K562 (cell line): ENCODE data around the gene CD19. TPM values are rescaled to one million over a fixed set of nuclear protein-coding genes. Genes with fewer than 3 reads are reported as not detected.

Experiments used
- ATAC-seq: fragments of 200-7000 bp; cut with Tn5 transposase; 3 replicates; pipeline ENCODE4 v1.9.1; 2020; ENCODE audit warnings: moderate library complexity
- BruUV-seq: library from RNA; stranded (reverse); fragments of 400-500 nt; replicated peaks from 2 replicates; lab custom pipeline; 2021; lab: Mats Ljungman, UMichigan
- CTCF ChIA-PET: fragments of 300-600 bp; formaldehyde crosslinking; extraction: SDS; loops from one replicate; lab custom pipeline; 2021; ENCODE audit warnings: low intra/inter-chr PET ratio; lab: Yijun Ruan, JAX
- POLR2A ChIA-PET: fragments of 300-600, 350-650 bp; sonication (Branson Sonifier 250); formaldehyde crosslinking; extraction: SDS; loops from one replicate; lab custom pipeline; 2021; ENCODE audit warnings: antibody characterized with exemption, inconsistent platforms; lab: Yijun Ruan, JAX
- DNase-seq, 4 experiments: peaks; one replicate each; pipeline versions ENCODE4 v3.0.0 to v3.0.0-alpha.2; 2011 to 2018; ENCODE audit warnings: low spot score in 3 of 4, mixed read lengths in 3 of 4; ENCODE audit errors: extremely low read depth in 1 of 4
- FAIRE-seq: peaks from 2 replicates; lab custom pipeline; 2011; peaks lifted over from hg19 to GRCh38; lab: Jason Lieb, UNC
- H2AFZ ChIP-seq: 2 replicates; pipeline ENCODE4 v1.6.0; 2011; ENCODE audit warnings: low read depth, low read length, control low read depth, inconsistent platforms
- H3K27ac ChIP-seq: fragments of 200-600 bp; 3 replicates; pipeline ENCODE4 v1.8.0; 2011; ENCODE audit warnings: low read depth, mild to moderate bottlenecking, control low read depth, inconsistent platforms, low read length, moderate library complexity, mixed read lengths; ENCODE audit errors: extremely low read depth
- H3K27me3 ChIP-seq, 2 experiments: fragments of 300-600 bp in 1 of 2; 2 replicates in 1 of 2; 3 replicates in 1 of 2; pipeline versions ENCODE4 v1.6.0 to v1.8.0; 2011; ENCODE audit warnings: inconsistent platforms in 2 of 2, low read length in 2 of 2, mild to moderate bottlenecking in 1 of 2, mixed read lengths in 1 of 2, moderate library complexity in 1 of 2; ENCODE audit not compliant: control insufficient read depth in 2 of 2, insufficient read depth in 2 of 2
- H3K36me3 ChIP-seq: fragments of 300-600 bp; 3 replicates; pipeline ENCODE4 v1.8.0; 2011; ENCODE audit warnings: mild to moderate bottlenecking, low read length, inconsistent platforms; ENCODE audit not compliant: control insufficient read depth, insufficient read depth
- H3K4me1 ChIP-seq, 2 experiments: fragments of 200-600 bp in 1 of 2; replicated peaks in 1 of 2; 2 replicates in 1 of 2; 3 replicates in 1 of 2; pipeline versions ENCODE4 v1.5.1 to v1.8.0; 2011; ENCODE audit warnings: inconsistent platforms in 2 of 2, low read length in 2 of 2, mild to moderate bottlenecking in 1 of 2, mixed read lengths in 1 of 2, moderate library complexity in 1 of 2; ENCODE audit not compliant: control insufficient read depth in 2 of 2, insufficient read depth in 2 of 2
- H3K4me2 ChIP-seq: 2 replicates; pipeline ENCODE4 v1.6.1; 2011; ENCODE audit warnings: low read length, control low read depth, inconsistent platforms, mixed read lengths; ENCODE audit not compliant: insufficient read depth
- H3K4me3 ChIP-seq: fragments of 200-600 bp; sonication (generic), shearing (Covaris generic); 2 replicates; pipeline ENCODE4 v1.5.1; 2016; ENCODE audit warnings: control low read depth, inconsistent platforms
- H3K79me2 ChIP-seq: fragments of 200-600 bp; 3 replicates; pipeline ENCODE4 v1.8.0; 2011; ENCODE audit warnings: low read length, inconsistent platforms; ENCODE audit not compliant: control insufficient read depth, insufficient read depth
- H3K9ac ChIP-seq, 2 experiments: 2 replicates each; pipeline versions ENCODE4 v1.6.0 to v1.6.1; 2011; ENCODE audit warnings: low read depth in 2 of 2, low read length in 2 of 2, control low read depth in 1 of 2, inconsistent platforms in 1 of 2, mild to moderate bottlenecking in 1 of 2, mixed read lengths in 1 of 2; ENCODE audit not compliant: insufficient read depth in 1 of 2
- H3K9me1 ChIP-seq: one replicate; pipeline ENCODE4 v1.6.0; 2011; ENCODE audit warnings: inconsistent platforms, mild to moderate bottlenecking, low read length, moderate library complexity; ENCODE audit not compliant: control insufficient read depth, insufficient read depth
- H3K9me3 ChIP-seq: replicated peaks from 2 replicates; pipeline ENCODE4 v1.5.1; 2011; ENCODE audit warnings: low read depth, low read length, inconsistent platforms; ENCODE audit not compliant: control insufficient read depth, insufficient read depth
- H4K20me1 ChIP-seq: replicated peaks from 2 replicates; pipeline ENCODE4 v1.6.1; 2011; ENCODE audit warnings: low read length, inconsistent platforms, mixed read lengths; ENCODE audit not compliant: control insufficient read depth, insufficient read depth
- ARHGAP35 ChIP-seq: fragments of 450-650 bp; IDR thresholded peaks from 2 replicates; pipeline ENCODE4 v1.6.1; 2018; ENCODE audit not compliant: partially characterized antibody
- BRD4 ChIP-seq: fragments of 200-600 bp; sonication (generic); IDR thresholded peaks from 2 replicates; pipeline ENCODE4 v1.6.1; 2017; ENCODE audit warnings: inconsistent platforms
- ETS2 ChIP-seq: IDR thresholded peaks from 2 replicates; pipeline ENCODE4 v1.6.1; 2016; ENCODE audit warnings: borderline replicate concordance, missing genetic modification characterization, mild to moderate bottlenecking, moderate library complexity, missing compliant biosample characterization; ENCODE audit not compliant: poor library complexity, severe bottlenecking
- MTF1 ChIP-seq: fragments of 250-450 bp; sonication (Bioruptor Pico); IDR thresholded peaks from 2 replicates; pipeline ENCODE4 v1.9.0; 2021; ENCODE audit warnings: moderate library complexity, mild to moderate bottlenecking, inconsistent platforms, borderline replicate concordance
- POLR2G ChIP-seq: fragments of 200-400 bp; formaldehyde crosslinking; IDR thresholded peaks from 2 replicates; pipeline ENCODE4 v1.6.1; 2017; ENCODE audit warnings: low read depth, mild to moderate bottlenecking, antibody characterized with exemption, low read length, moderate library complexity
- RBM22 ChIP-seq: fragments of 200-400 bp; formaldehyde crosslinking; IDR thresholded peaks from 2 replicates; pipeline ENCODE4 v1.6.1; 2018; ENCODE audit warnings: low read length, low read depth; ENCODE audit not compliant: poor library complexity, severe bottlenecking
- RFX5 ChIP-seq: IDR thresholded peaks from 2 replicates; pipeline ENCODE4 v1.6.1; 2011; ENCODE audit warnings: low read depth, mild to moderate bottlenecking, improper control_type of control experiment, low read length
- SMARCA4 ChIP-seq: fragments of 450-650 bp; IDR thresholded peaks from 2 replicates; pipeline ENCODE4 v1.6.1; 2016
- TAF1 ChIP-seq: IDR thresholded peaks from 2 replicates; pipeline ENCODE4 v1.6.1; 2011; ENCODE audit warnings: mild to moderate bottlenecking, low read length, moderate library complexity; ENCODE audit not compliant: insufficient read depth, control insufficient read depth, severe bottlenecking; ENCODE audit errors: extremely low read depth
- ZNF431 ChIP-seq: sonication (generic); formaldehyde crosslinking; IDR thresholded peaks from 2 replicates; pipeline ENCODE4 v1.8.0; 2022; ENCODE audit warnings: mild to moderate bottlenecking, missing genetic modification reagents
- WGBS: fragments of 100-300 bp; shearing (Covaris generic); methylation state at CpG from one replicate; pipeline ENCODE4 v1.1.6; 2016; ENCODE audit warnings: low coverage, mixed read lengths; ENCODE audit not compliant: insufficient coverage; ENCODE audit errors: missing lambda C conversion rate; 5-methylcytosine and 5-hydroxymethylcytosine counted together
- in situ Hi-C: fragments of 300-500 bp; cut with MboI; formaldehyde crosslinking; loops from 4 replicates; pipeline ENCODE4 v1.15.0; 2018; ENCODE audit warnings: inconsistent platforms, mixed read lengths
- intact Hi-C: fragments of 100-400 bp; cut with micrococcal nuclease; formaldehyde crosslinking; loops from 2 replicates; pipeline ENCODE4 v1.14.2; 2022
- polyA plus RNA-seq, 8 experiments: library from polyadenylated mRNA; depleted of rRNA in 4 of 8; stranded (reverse) in 5 of 8; unstranded in 3 of 8; fragments of >200 nt; fragmentation: Nextera tagmentation in 2 of 8; fragmentation: Illumina TruSeq in 1 of 8; extraction: Ambion mirVana in 2 of 8; extraction: Trizol in 1 of 8; gene quantifications; 2 replicates each; pipeline versions ENCODE4 v1.2.1 to v1.2.3, GENCODE V29; 2011 to 2014; ENCODE audit warnings: inconsistent platforms in 1 of 8, missing spikeins in 1 of 8
- total RNA-seq, 7 experiments: library from RNA; depleted of rRNA in 6 of 7; stranded (reverse); fragments of >200 nt in 6 of 7; fragmentation: Illumina TruSeq in 2 of 7; extraction: Trizol in 2 of 7; gene quantifications; 2 replicates each; pipeline versions ENCODE4 v1.2.1 to v1.2.3, GENCODE V29; 2011 to 2021; ENCODE audit warnings: low replicate concordance in 1 of 7
- TF ChIP-seq, protein P1 (sequence below): fragments of 250-450 bp; sonication (Bioruptor Pico); IDR thresholded peaks from 2 replicates; pipeline ENCODE4 v1.8.0; 2022; ENCODE audit warnings: inconsistent platforms, mild to moderate bottlenecking, moderate library complexity, borderline replicate concordance

Gene CD19
- total and polyA plus RNA-seq, 9 of the 15 experiments (the other 6 are each of a cell fraction or from before 2014, with no cell fraction given): 0.27 to 3.7 (median 2.0) TPM; not detected in 1

- H3K4me3 ChIP-seq: no peak overlapping the region
- intact Hi-C loops (no loop called here), in situ Hi-C loops (loop anchor here (25.0 kb wide), 1 partner anchor 495 kb away; no protein-coding TSS in a partner anchor)
- ATAC-seq (no peak), FAIRE-seq (no peak), DNase-seq (no peak)
- H3K36me3 ChIP-seq: no peaks in the 10 kb centered on the region
- no peak overlapping the region for H3K27ac ChIP-seq
- CTCF ChIA-PET: no interaction called here
- H3K4me2 ChIP-seq: no peak overlapping the region
- H3K9me3 ChIP-seq: no peaks in the 10 kb centered on the region
- no peaks in the 10 kb centered on the region for H3K27me3 ChIP-seq
- no peaks in the 10 kb centered on the region for H4K20me1 ChIP-seq
- H3K4me1 ChIP-seq: peaks cover 5 to 37% of the 10 kb centered on the region in 2 experiments; a peak in 4 of 5 replicates
- POLR2A ChIA-PET: interaction anchor here (0.7 to 0.9 kb wide), 2 partner anchors 53 to 69 kb away, joined by 3 read pairs; partner anchors contain the start of gene SH2B1
- H3K9me1 ChIP-seq: no peaks in the 10 kb centered on the region
- H2AFZ ChIP-seq: no peak overlapping the region
- WGBS: 80% methylated on average over 12 of the region's 20 CpGs
- no peak for TF ChIP-seq ARHGAP35
- no peak for TF ChIP-seq ZNF431
- no peak for TF ChIP-seq ETS2 (tag)
- no peak for TF ChIP-seq TAF1
- TF ChIP-seq MTF1: no peak
- no peak for TF ChIP-seq BRD4
- no peak for TF ChIP-seq RBM22
- no peak for TF ChIP-seq SMARCA4
- no peak for TF ChIP-seq RFX5
- TF ChIP-seq, protein P1, sequence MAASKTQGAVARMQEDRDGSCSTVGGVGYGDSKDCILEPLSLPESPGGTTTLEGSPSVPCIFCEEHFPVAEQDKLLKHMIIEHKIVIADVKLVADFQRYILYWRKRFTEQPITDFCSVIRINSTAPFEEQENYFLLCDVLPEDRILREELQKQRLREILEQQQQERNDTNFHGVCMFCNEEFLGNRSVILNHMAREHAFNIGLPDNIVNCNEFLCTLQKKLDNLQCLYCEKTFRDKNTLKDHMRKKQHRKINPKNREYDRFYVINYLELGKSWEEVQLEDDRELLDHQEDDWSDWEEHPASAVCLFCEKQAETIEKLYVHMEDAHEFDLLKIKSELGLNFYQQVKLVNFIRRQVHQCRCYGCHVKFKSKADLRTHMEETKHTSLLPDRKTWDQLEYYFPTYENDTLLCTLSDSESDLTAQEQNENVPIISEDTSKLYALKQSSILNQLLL (CRISPR knock-in tag): no peak
- TF ChIP-seq POLR2G: no peak
- BruUV-seq: no TSS peak
- H3K79me2 ChIP-seq: peaks cover 9% of the 10 kb centered on the region
- H3K9ac ChIP-seq: peak overlapping the region in 1 of 2 experiments; percentile 19; a peak in 2 of 4 replicates
These were observed 769 bp downstream of the CD19 start for GRCh38 chr16:28932339-28933141.
